Testis (tissue), 3 donors: ENCODE measurements around the gene ZNF136. TPM values are rescaled to one million over a fixed set of nuclear protein-coding genes. Genes with fewer than 3 reads are reported as not detected.

Experiments
- DNase-seq: peaks from one replicate; pipeline ENCODE4 v3.0.0-alpha.2; 2019
- H3K27ac ChIP-seq, 2 donors: fragments of 200-600 bp; sonication (generic); one replicate each; pipeline ENCODE4 v1.5.1; 2019
- H3K27me3 ChIP-seq: fragments of 200-600 bp; sonication (generic); one replicate; pipeline ENCODE4 v1.5.1; 2019
- H3K36me3 ChIP-seq: fragments of 200-600 bp; sonication (generic); one replicate; pipeline ENCODE4 v1.5.1; 2017; ENCODE audit warnings: low read depth; ENCODE audit errors: missing control alignments
- H3K4me1 ChIP-seq: fragments of 200-600 bp; sonication (generic); one replicate; pipeline ENCODE4 v1.5.1; 2019
- H3K4me3 ChIP-seq, 2 donors: fragments of 200-600 bp; sonication (generic); one replicate each; pipeline ENCODE4 v1.5.1; 2017 to 2019
- H3K9me3 ChIP-seq: fragments of 200-600 bp; sonication (generic); one replicate; pipeline ENCODE4 v1.5.1; 2017
- POLR2A ChIP-seq: fragments of 450-650 bp; IDR thresholded peaks from one replicate; pipeline ENCODE4 v1.6.1; 2017; ENCODE audit warnings: antibody characterized with exemption, mild to moderate bottlenecking, moderate library complexity
- WGBS, 2 donors: methylation state at CpG; one replicate each; pipeline ENCODE4 v1.1.5; 2018; 5-methylcytosine and 5-hydroxymethylcytosine counted together
- intact Hi-C: fragments of 100-400 bp; cut with DNase I; formaldehyde crosslinking; loops from one replicate; pipeline ENCODE4 v1.15.1; 2023; ENCODE audit warnings: low total_unique reads
- polyA plus RNA-seq: library from polyadenylated mRNA; stranded (reverse); fragments of 350-450 nt; fragmentation: Illumina TruSeq; extraction: RNeasy Lipid Tissue Mini Kit (QIAGEN cat#74804); gene quantifications from one replicate; pipeline ENCODE4 v1.2.3, GENCODE V29; 2014; ENCODE audit warnings: low read depth, low replicate concordance; ENCODE audit not compliant: insufficient read depth
- total RNA-seq, 2 donors: library from RNA; depleted of rRNA; stranded (reverse); fragments of >200 nt; gene quantifications; one replicate each; pipeline ENCODE4 v1.2.3, GENCODE V29; 2016
- TF ChIP-seq, protein P1 (sequence below), 3 experiments: fragments of 450-650 bp in 2 of 3; fragments of 200-600 bp in 1 of 3; sonication (generic) in 1 of 3; IDR thresholded peaks; one replicate each; pipeline ENCODE4 v1.5.1; 2016 to 2019; ENCODE audit warnings: antibody characterized with exemption in 3 of 3, mild to moderate bottlenecking in 2 of 3, moderate library complexity in 1 of 3

ZNF136 gene
- total and polyA plus RNA-seq, 3 donors from 2014 or later: 7.9 to 18.7 (median 14.6) TPM

DNA sequence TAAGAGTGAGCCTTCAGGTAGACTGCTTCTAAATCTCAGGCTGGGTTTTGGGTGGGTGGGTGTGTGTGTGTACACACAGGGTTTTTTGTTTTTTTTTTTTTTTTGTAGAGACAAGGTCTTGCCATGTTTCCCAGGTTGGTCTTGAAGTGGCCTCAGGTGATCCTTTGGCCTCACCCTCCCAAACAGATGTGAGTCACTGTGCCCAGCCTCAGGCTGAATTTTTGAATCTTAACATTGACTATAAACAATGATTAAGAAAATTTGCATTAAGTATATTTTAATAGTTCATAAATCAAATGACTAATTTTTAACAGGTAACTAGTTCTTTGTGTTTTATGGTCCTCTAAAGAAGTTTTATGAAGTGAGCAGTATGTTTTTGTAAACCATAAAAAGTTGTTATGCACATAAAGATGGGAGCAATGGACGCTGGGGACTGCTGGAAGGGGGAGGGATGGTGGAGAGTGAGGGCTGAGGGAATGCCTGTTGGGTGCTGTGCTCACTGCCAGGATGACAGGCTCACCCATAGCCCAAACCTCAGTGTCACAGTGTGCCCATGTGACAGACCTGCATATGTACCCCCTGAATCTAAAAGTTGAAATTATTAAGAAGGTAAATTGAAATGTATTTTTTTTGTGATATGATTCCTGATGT, 60.2 kb downstream of the ZNF136 start:
- no peaks in the 10 kb centered on the region for H3K36me3 ChIP-seq
- TF ChIP-seq, protein P1, sequence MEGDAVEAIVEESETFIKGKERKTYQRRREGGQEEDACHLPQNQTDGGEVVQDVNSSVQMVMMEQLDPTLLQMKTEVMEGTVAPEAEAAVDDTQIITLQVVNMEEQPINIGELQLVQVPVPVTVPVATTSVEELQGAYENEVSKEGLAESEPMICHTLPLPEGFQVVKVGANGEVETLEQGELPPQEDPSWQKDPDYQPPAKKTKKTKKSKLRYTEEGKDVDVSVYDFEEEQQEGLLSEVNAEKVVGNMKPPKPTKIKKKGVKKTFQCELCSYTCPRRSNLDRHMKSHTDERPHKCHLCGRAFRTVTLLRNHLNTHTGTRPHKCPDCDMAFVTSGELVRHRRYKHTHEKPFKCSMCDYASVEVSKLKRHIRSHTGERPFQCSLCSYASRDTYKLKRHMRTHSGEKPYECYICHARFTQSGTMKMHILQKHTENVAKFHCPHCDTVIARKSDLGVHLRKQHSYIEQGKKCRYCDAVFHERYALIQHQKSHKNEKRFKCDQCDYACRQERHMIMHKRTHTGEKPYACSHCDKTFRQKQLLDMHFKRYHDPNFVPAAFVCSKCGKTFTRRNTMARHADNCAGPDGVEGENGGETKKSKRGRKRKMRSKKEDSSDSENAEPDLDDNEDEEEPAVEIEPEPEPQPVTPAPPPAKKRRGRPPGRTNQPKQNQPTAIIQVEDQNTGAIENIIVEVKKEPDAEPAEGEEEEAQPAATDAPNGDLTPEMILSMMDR (IDR thresholded peaks at IDR 0.05): no peak
- TF ChIP-seq POLR2A: no peak
- no peaks in the 10 kb centered on the region for H3K4me1 ChIP-seq
- no peak overlapping the region for H3K4me3 ChIP-seq
- no peaks in the 10 kb centered on the region for H3K9me3 ChIP-seq
- no peak overlapping the region for H3K27ac ChIP-seq
- H3K27me3 ChIP-seq: no peaks in the 10 kb centered on the region
- intact Hi-C loops: no loop called here
- 93 to 100% methylated on average over 1 of the region's 1 CpG for WGBS, 2 donors
- DNase-seq: no peak

DNA sequence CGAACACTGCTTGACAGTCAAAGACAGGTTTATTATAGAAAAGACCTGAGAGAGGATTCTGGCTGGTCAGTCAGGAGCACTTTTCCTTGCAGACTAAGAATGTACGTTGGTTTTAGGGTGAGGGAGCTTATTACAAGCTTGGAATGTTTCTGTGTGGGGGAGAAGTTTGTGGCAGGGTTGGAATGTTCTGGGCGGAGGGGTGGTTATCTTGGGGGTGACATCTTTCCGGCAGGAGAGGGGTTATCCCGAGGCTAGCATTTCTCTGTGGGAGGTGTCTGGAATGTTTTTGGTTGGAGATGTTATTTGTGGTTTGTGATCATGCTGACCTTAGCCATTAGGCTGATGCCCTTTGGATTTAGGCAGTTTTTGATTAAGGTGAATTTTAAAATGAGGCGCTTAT, 61.8 kb downstream of the ZNF136 start:
- Histone ChIP-seq H3K27ac (no peak overlapping the region), H3K4me1 (no peaks in the 10 kb centered on the region), H3K36me3 (no peaks in the 10 kb centered on the region), H3K27me3 (no peaks in the 10 kb centered on the region), H3K9me3 (no peaks in the 10 kb centered on the region), H3K4me3 (no peak overlapping the region)
- TF ChIP-seq, protein P1 (IDR thresholded peaks at IDR 0.05): no peak
- no peak for TF ChIP-seq POLR2A
- 70 to 73% methylated on average over 6 of the region's 6 CpGs for WGBS, 2 donors
- no peak for DNase-seq
- intact Hi-C loops: no loop called here

DNA sequence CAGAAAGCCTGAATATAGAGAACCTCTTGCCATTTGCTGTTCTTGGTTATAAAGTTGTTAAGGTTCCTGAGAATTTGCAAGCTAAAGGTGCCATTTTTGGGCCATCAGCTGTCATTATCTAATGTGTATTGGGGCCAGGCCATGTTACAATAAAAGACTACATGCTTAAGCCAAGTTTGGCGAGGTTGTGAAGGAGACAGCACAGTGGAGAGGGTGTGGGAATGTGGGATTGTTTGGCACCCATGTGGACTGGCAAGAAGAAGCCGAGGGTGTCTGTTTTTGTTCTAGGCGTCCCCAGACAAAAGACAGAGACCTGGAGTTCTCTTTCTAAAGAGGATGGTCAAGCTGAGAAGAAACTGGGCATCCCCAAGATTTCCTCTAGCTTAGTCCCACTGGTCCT, 67.1 kb downstream of the ZNF136 start:
- Histone ChIP-seq H3K36me3 (no peaks in the 10 kb centered on the region), H3K4me1 (no peaks in the 10 kb centered on the region), H3K27ac (no peak overlapping the region), H3K4me3 (no peak overlapping the region), H3K9me3 (no peaks in the 10 kb centered on the region), H3K27me3 (no peaks in the 10 kb centered on the region)
- TF ChIP-seq POLR2A: no peak
- TF ChIP-seq, protein P1 (IDR thresholded peaks at IDR 0.05): no peak
- DNase-seq: no peak
- WGBS, 2 donors: 96 to 100% methylated on average over 3 of the region's 3 CpGs
- intact Hi-C loops: no loop called here

DNA sequence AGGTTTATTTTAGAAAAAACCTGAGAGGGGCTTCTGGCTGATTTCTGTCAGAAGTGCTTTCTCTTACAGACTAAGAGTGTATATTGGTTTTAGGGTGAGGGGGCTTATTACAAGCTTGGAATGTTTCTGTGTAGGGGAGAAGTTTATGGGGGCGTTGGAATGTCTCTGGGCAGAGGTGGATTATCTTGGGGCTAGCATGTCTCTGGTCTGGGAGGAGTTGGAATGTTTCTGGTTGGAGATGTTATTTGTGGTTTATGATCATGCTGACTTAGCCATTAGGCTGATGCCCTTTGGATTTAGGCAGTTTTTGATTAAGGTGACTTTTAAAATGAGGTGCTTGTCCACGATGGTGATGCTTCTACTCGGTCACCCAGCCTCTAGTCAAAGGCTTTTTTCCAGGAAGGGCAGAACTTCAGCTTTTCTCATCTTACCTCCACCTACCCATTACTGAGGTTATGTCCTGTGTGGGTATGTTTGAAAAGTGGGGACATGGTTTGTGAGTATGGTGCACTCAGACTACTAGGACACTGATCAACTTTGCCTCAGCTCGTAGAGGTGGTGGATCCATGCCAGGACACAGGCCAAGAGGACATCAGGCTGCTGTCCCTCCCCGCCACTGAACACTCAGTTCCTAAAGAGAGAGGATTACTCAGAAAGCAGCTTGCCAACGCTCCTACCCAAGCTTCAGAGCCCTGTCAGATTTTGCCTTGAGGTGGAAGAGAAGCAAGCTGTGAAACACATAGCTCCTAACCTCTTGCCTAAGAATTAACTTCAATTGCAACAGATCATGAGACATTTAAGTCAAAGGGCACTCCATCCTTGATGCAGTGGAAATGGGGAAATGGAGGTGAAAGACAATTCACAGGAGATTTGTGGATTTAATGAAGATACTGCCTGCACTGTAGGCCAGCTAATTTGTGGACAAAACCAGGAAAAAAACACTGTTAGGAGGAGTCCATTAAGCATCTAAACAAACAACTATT, 68.1 kb downstream of the ZNF136 start:
- Histone ChIP-seq H3K27me3 (no peaks in the 10 kb centered on the region), H3K4me1 (no peaks in the 10 kb centered on the region), H3K36me3 (no peaks in the 10 kb centered on the region), H3K27ac (no peak overlapping the region), H3K4me3 (no peak overlapping the region), H3K9me3 (no peaks in the 10 kb centered on the region)
- no peak for TF ChIP-seq POLR2A
- TF ChIP-seq, protein P1 (IDR thresholded peaks at IDR 0.05): no peak
- WGBS, 2 donors: 93 to 96% methylated on average over 4 to 6 of the region's 6 CpGs
- intact Hi-C loops: no loop called here
- no peak for DNase-seq
